Endothelial cell (in vitro differentiated cells): ENCODE data around the gene LAMTOR4. TPM values are rescaled to one million over a fixed set of nuclear protein-coding genes. Genes with fewer than 3 reads are reported as not detected.

ENCODE experiments used
- DNase-seq: peaks from one replicate; pipeline ENCODE4 v3.0.0; 2021; ENCODE audit warnings: low spot score
- H3K27ac Mint-ChIP-seq: one replicate; pipeline ENCODE4 v1.8.0; 2021; ENCODE audit warnings: mixed read lengths, inconsistent platforms; ENCODE audit not compliant: unreplicated experiment
- H3K27me3 Mint-ChIP-seq: one replicate; pipeline ENCODE4 v1.8.0; 2021; ENCODE audit warnings: mild to moderate bottlenecking, moderate library complexity, mixed read lengths, inconsistent platforms; ENCODE audit not compliant: unreplicated experiment
- H3K36me3 Mint-ChIP-seq: one replicate; pipeline ENCODE4 v1.8.0; 2021; ENCODE audit warnings: mild to moderate bottlenecking, low read depth, mixed read lengths, inconsistent platforms; ENCODE audit not compliant: unreplicated experiment
- H3K4me1 Mint-ChIP-seq: one replicate; pipeline ENCODE4 v1.8.0; 2021; ENCODE audit warnings: mild to moderate bottlenecking, mixed read lengths, inconsistent platforms; ENCODE audit not compliant: unreplicated experiment
- H3K4me3 Mint-ChIP-seq: one replicate; pipeline ENCODE4 v1.8.0; 2021; ENCODE audit warnings: mild to moderate bottlenecking, mixed read lengths, inconsistent platforms; ENCODE audit not compliant: unreplicated experiment
- H3K9me3 Mint-ChIP-seq: one replicate; pipeline ENCODE4 v1.8.0; 2021; ENCODE audit warnings: mixed read lengths, inconsistent platforms; ENCODE audit not compliant: unreplicated experiment
- CTCF ChIP-seq: fragments of 200-600 bp; sonication (generic); IDR thresholded peaks from one replicate; pipeline ENCODE4 v1.5.0; 2021; ENCODE audit warnings: antibody characterized with exemption; ENCODE audit not compliant: unreplicated experiment
- total RNA-seq: library from RNA; stranded (reverse); fragmentation: NEBNext Ultra II Directional; extraction: Animal tissue kit (Norgen Biotek cat#: 25700); gene quantifications from one replicate; pipeline ENCODE4 v1.2.1, GENCODE V29; 2021; ENCODE audit not compliant: unreplicated experiment

LAMTOR4 gene
- total RNA-seq, 1 donor from 2014 or later: 68.6 TPM

GRCh38 chr7:100169147-100169850, 20.6 kb downstream of the LAMTOR4 start:
- H3K27ac Mint-ChIP-seq: no peak overlapping the region

GRCh38 chr7:100170101-100170897, 21.6 kb downstream of the LAMTOR4 start:
- H3K27me3 Mint-ChIP-seq: peaks cover 36% of the 10 kb centered on the region
- peaks cover 37% of the 10 kb centered on the region for H3K4me1 Mint-ChIP-seq
- DNase-seq: no peak
- H3K9me3 Mint-ChIP-seq: no peaks in the 10 kb centered on the region
- peaks cover 20% of the 10 kb centered on the region for H3K36me3 Mint-ChIP-seq
- no peak for TF ChIP-seq CTCF
- H3K27ac Mint-ChIP-seq: peak overlapping the region; percentile 55
- H3K4me3 Mint-ChIP-seq: peak overlapping the region; percentile 81

More at GRCh38 chr7:100169147-100169850, 20.6 kb downstream of the LAMTOR4 start:
- no peak overlapping the region for H3K4me3 Mint-ChIP-seq
- H3K36me3 Mint-ChIP-seq: peaks cover 11% of the 10 kb centered on the region
- peaks cover 34% of the 10 kb centered on the region for H3K4me1 Mint-ChIP-seq
- no peak for DNase-seq
- no peak for TF ChIP-seq CTCF
- H3K9me3 Mint-ChIP-seq: no peaks in the 10 kb centered on the region
- peaks cover 34% of the 10 kb centered on the region for H3K27me3 Mint-ChIP-seq

GRCh38 chr7:100171087-100171681, 22.5 kb downstream of the LAMTOR4 start:
- no peak for TF ChIP-seq CTCF
- H3K4me1 Mint-ChIP-seq: peaks cover 42% of the 10 kb centered on the region
- peaks cover 20% of the 10 kb centered on the region for H3K36me3 Mint-ChIP-seq
- DNase-seq: peak; percentile 31
- H3K27ac Mint-ChIP-seq: no peak overlapping the region
- no peaks in the 10 kb centered on the region for H3K9me3 Mint-ChIP-seq
- no peak overlapping the region for H3K4me3 Mint-ChIP-seq
- H3K27me3 Mint-ChIP-seq: peaks cover 35% of the 10 kb centered on the region

GRCh38 chr7:100171840-100172239, 23.1 kb downstream of the LAMTOR4 start:
- H3K9me3 Mint-ChIP-seq: no peaks in the 10 kb centered on the region
- no peak overlapping the region for H3K27ac Mint-ChIP-seq
- peaks cover 33% of the 10 kb centered on the region for H3K27me3 Mint-ChIP-seq
- peaks cover 42% of the 10 kb centered on the region for H3K4me1 Mint-ChIP-seq
- no peak for TF ChIP-seq CTCF
- peaks cover 20% of the 10 kb centered on the region for H3K36me3 Mint-ChIP-seq
- H3K4me3 Mint-ChIP-seq: peak overlapping the region; percentile 42
- no peak for DNase-seq
